ENCODE measurements around the gene DUSP1. TPM values are rescaled to one million over a fixed set of nuclear protein-coding genes. Genes with fewer than 3 reads are reported as not detected.

The DUSP1 gene
- total RNA-seq, 1 donor from 2014 or later, result 10.6 TPM

GRCh38 chr5:172805018-172805683 is 34.2 kb upstream of the DUSP1 start:
- Mint-ChIP-seq H3K9me3 (no peaks in the 10 kb centered on the region), H3K36me3 (ENCODE audit: low read depth) (no peaks in the 10 kb centered on the region), H3K4me1 (peaks cover 14% of the 10 kb centered on the region), H3K27ac (no peak overlapping the region), H3K4me3 (no peak overlapping the region), H3K27me3 (no peaks in the 10 kb centered on the region)
- DNase-seq, result no peak
- intact Hi-C loops (cut with micrococcal nuclease), result no loop called here

GRCh38 chr5:172802567-172803176 is 31.7 kb upstream of the DUSP1 start:
- H3K4me1 Mint-ChIP-seq, result peaks cover 11% of the 10 kb centered on the region

GRCh38 chr5:172802112-172802511 is 31.1 kb upstream of the DUSP1 start:
- intact Hi-C loops (cut with micrococcal nuclease), result no loop called here
- Mint-ChIP-seq H3K4me3 (no peak overlapping the region), H3K27me3 (no peaks in the 10 kb centered on the region), H3K4me1 (peaks cover 6% of the 10 kb centered on the region), H3K27ac (no peak overlapping the region), H3K36me3 (ENCODE audit: low read depth) (no peaks in the 10 kb centered on the region), H3K9me3 (no peaks in the 10 kb centered on the region)
- no peak for DNase-seq

More at GRCh38 chr5:172802567-172803176, 31.7 kb upstream of the DUSP1 start:
- no peaks in the 10 kb centered on the region for H3K27me3 Mint-ChIP-seq
- H3K4me3 Mint-ChIP-seq, result no peak overlapping the region
- intact Hi-C loops (cut with micrococcal nuclease), result no loop called here
- H3K9me3 Mint-ChIP-seq, result no peaks in the 10 kb centered on the region
- DNase-seq, result no peak
- no peak overlapping the region for H3K27ac Mint-ChIP-seq
- no peaks in the 10 kb centered on the region for H3K36me3 Mint-ChIP-seq (ENCODE audit: low read depth)

DNA sequence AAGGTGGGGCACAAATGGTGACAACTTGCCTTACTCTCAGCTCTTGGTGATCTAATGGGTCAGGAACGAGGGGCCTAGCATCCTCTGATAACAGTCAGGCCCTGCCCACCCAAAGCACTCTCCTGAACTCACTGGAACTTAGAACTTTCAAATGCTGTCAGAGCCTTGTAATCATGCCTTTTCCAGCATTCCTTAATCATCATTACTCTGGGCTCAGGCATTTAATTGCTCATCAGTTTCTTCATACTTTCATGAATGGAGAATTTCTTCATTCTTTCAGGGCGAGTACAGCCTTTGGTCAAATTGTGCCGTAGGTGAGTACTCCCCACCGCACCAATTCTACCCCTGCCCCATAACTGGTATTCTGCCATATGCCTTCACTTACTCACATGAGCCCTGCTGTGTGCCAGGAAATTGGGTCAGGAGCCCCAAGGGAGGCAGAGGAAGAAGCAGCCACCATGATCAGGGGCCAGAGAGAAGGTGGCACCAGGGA is 30.2 kb upstream of the DUSP1 start:
- H3K36me3 Mint-ChIP-seq (ENCODE audit: low read depth), result no peaks in the 10 kb centered on the region
- no peak overlapping the region for H3K27ac Mint-ChIP-seq
- no peaks in the 10 kb centered on the region for H3K27me3 Mint-ChIP-seq
- DNase-seq, result no peak
- intact Hi-C loops (cut with micrococcal nuclease), result no loop called here
- H3K4me3 Mint-ChIP-seq, result no peak overlapping the region
- peaks cover 1% of the 10 kb centered on the region for H3K4me1 Mint-ChIP-seq
- no peaks in the 10 kb centered on the region for H3K9me3 Mint-ChIP-seq

- no peak for DNase-seq
- intact Hi-C loops (cut with micrococcal nuclease), result no loop called here
- H3K4me1 Mint-ChIP-seq, result no peaks in the 10 kb centered on the region
- no peak overlapping the region for H3K27ac Mint-ChIP-seq
- H3K9me3 Mint-ChIP-seq, result no peaks in the 10 kb centered on the region
- no peaks in the 10 kb centered on the region for H3K36me3 Mint-ChIP-seq (ENCODE audit: low read depth)
- no peak overlapping the region for H3K4me3 Mint-ChIP-seq
- no peaks in the 10 kb centered on the region for H3K27me3 Mint-ChIP-seq
Observed at GRCh38 chr5:172800088-172800551, 29.1 kb upstream of the DUSP1 start.

- intact Hi-C loops (cut with micrococcal nuclease), result no loop called here
- Mint-ChIP-seq H3K36me3 (ENCODE audit: low read depth) (no peaks in the 10 kb centered on the region), H3K27me3 (no peaks in the 10 kb centered on the region), H3K27ac (no peak overlapping the region), H3K4me3 (no peak overlapping the region), H3K4me1 (no peaks in the 10 kb centered on the region), H3K9me3 (no peaks in the 10 kb centered on the region)
- no peak for DNase-seq
Observed at GRCh38 chr5:172799416-172799815, 28.4 kb upstream of the DUSP1 start.

GRCh38 chr5:172798422-172799215 is 27.6 kb upstream of the DUSP1 start:
- intact Hi-C loops (cut with micrococcal nuclease), result no loop called here
- no peak overlapping the region for H3K4me3 Mint-ChIP-seq
- H3K27ac Mint-ChIP-seq, result no peak overlapping the region

DNA sequence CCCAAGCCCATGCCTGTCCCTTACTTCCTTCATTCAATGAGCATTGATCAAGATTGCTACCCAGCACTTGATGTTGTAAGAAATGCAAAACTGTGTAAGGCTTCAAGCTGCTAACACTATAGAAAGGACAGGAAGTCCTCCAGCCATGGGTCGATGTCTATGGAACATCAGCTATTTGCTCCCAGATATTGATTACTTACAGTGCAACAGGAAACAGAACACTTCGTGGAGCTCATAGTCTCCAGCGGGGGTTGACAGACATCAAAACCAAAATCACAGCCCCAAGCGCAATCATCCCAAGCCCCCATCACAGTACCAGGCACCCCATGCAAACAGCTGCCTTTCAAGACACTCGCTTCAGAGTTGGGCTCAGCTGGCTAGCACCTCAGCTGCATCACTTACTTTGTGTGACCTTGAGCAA is 26.8 kb upstream of the DUSP1 start:
- H3K36me3 Mint-ChIP-seq (ENCODE audit: low read depth), result no peaks in the 10 kb centered on the region
- H3K27me3 Mint-ChIP-seq, result no peaks in the 10 kb centered on the region
- no peak overlapping the region for H3K27ac Mint-ChIP-seq
- no peak overlapping the region for H3K4me3 Mint-ChIP-seq
- H3K9me3 Mint-ChIP-seq, result no peaks in the 10 kb centered on the region
- intact Hi-C loops (cut with micrococcal nuclease), result no loop called here
- H3K4me1 Mint-ChIP-seq, result peaks cover 2% of the 10 kb centered on the region
- no peak for DNase-seq

More at GRCh38 chr5:172798422-172799215, 27.6 kb upstream of the DUSP1 start:
- Mint-ChIP-seq H3K27me3 (no peaks in the 10 kb centered on the region), H3K4me1 (peaks cover under 1% of the 10 kb centered on the region), H3K36me3 (ENCODE audit: low read depth) (no peaks in the 10 kb centered on the region), H3K9me3 (no peaks in the 10 kb centered on the region)
- DNase-seq, result no peak

- intact Hi-C loops (cut with micrococcal nuclease), result no loop called here
- no peaks in the 10 kb centered on the region for H3K27me3 Mint-ChIP-seq
- H3K36me3 Mint-ChIP-seq (ENCODE audit: low read depth), result no peaks in the 10 kb centered on the region
- H3K4me1 Mint-ChIP-seq, result peaks cover 2% of the 10 kb centered on the region
- H3K4me3 Mint-ChIP-seq, result no peak overlapping the region
- no peaks in the 10 kb centered on the region for H3K9me3 Mint-ChIP-seq
- DNase-seq, result no peak
- no peak overlapping the region for H3K27ac Mint-ChIP-seq
Observed at GRCh38 chr5:172796306-172796705, 25.3 kb upstream of the DUSP1 start.

DNA sequence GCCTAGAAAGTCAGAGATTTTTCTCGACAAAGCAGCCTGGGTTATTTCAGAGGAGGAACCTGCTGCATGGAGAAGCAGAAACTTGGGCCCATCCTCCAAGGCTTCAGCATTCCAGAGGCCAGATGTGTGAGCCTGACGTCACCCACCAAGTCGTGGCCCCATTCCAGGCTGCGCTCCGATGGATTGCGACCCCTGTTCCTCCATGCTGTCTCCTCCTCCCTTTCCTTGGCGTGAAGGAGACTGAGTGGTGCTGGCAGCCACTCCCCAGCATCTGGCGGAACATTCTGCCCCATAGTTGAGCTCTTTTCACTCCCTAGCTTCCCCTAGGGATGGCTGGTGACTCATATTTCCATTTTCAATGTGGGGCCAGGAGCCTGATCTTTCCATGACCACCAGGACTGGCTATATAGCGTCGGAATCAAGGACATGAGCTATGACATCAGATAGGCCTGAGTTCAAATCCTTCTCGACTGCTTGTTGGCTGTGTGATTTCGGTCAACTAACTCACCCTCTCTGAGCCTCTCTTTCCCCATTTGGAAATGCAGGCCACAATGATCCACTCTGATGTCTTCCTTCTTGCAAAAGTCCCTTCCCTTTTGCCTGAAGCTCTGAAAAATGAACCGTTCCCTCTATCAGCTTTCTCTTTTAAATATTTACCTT is 24.5 kb upstream of the DUSP1 start:
- intact Hi-C loops (cut with micrococcal nuclease), result no loop called here
- H3K4me1 Mint-ChIP-seq, result peaks cover 2% of the 10 kb centered on the region

GRCh38 chr5:172793577-172794488 is 22.8 kb upstream of the DUSP1 start:
- Mint-ChIP-seq H3K4me1 (peaks cover 2% of the 10 kb centered on the region), H3K4me3 (no peak overlapping the region), H3K9me3 (no peaks in the 10 kb centered on the region), H3K27ac (no peak overlapping the region), H3K27me3 (no peaks in the 10 kb centered on the region), H3K36me3 (ENCODE audit: low read depth) (no peaks in the 10 kb centered on the region)
- intact Hi-C loops (cut with micrococcal nuclease), result no loop called here
- no peak for DNase-seq

More for the DNA sequence above, 24.5 kb upstream of the DUSP1 start:
- Mint-ChIP-seq H3K27me3 (no peaks in the 10 kb centered on the region), H3K4me3 (no peak overlapping the region), H3K36me3 (ENCODE audit: low read depth) (no peaks in the 10 kb centered on the region), H3K9me3 (no peaks in the 10 kb centered on the region), H3K27ac (no peak overlapping the region)
- no peak for DNase-seq

GRCh38 chr5:172792701-172793570 is 21.9 kb upstream of the DUSP1 start:
- H3K27me3 Mint-ChIP-seq, result no peaks in the 10 kb centered on the region

More at GRCh38 chr5:172792701-172793570, 21.9 kb upstream of the DUSP1 start:
- Mint-ChIP-seq H3K36me3 (ENCODE audit: low read depth) (no peaks in the 10 kb centered on the region), H3K27ac (no peak overlapping the region), H3K9me3 (no peaks in the 10 kb centered on the region), H3K4me3 (no peak overlapping the region), H3K4me1 (peaks cover 2% of the 10 kb centered on the region)
- intact Hi-C loops (cut with micrococcal nuclease), result no loop called here
- no peak for DNase-seq
